Putamen (tissue), 1 donor: ENCODE measurements around the gene KRTAP4-3.
"Not testable (repeated sequence)": the region's sequence is repeated elsewhere in the genome, so short reads cannot be mapped to it uniquely, and the experiment has no call there.

Experiments used
- DNase-seq: peaks from one replicate; pipeline ENCODE4 v3.0.0-alpha.2; 2016; ENCODE audit warnings: low spot score

Gene KRTAP4-3

GRCh38 chr17:41168121-41168520 is at the start of gene KRTAP4-3:
Gene KRTAP4-3, minus strand, starts transcription at chr17:41168221. Its CDS starts 49 bp downstream, at chr17:41168172.
- no peak for DNase-seq

- DNase-seq: no peak
Observed at GRCh38 chr17:41215681-41216080, 47.7 kb upstream of the KRTAP4-3 start.

- DNase-seq: no peak
Observed at GRCh38 chr17:41212524-41213169, 44.6 kb upstream of the KRTAP4-3 start.

- no peak for DNase-seq
Observed at GRCh38 chr17:41211845-41212466, 43.9 kb upstream of the KRTAP4-3 start.

- no peak for DNase-seq
Observed at GRCh38 chr17:41199421-41200078, 31.5 kb upstream of the KRTAP4-3 start.

- no peak for DNase-seq
Observed at GRCh38 chr17:41196068-41196467, 28.0 kb upstream of the KRTAP4-3 start.

- DNase-seq: no peak
Observed at GRCh38 chr17:41190328-41190727, 22.3 kb upstream of the KRTAP4-3 start.

GRCh38 chr17:41189837-41190318 is 21.9 kb upstream of the KRTAP4-3 start, which contains the start of gene KRTAP9-1:
Gene KRTAP9-1, plus strand, starts transcription at chr17:41189887. Its CDS starts 0 bp downstream, at chr17:41189887.
- DNase-seq: not testable (repeated sequence)

- DNase-seq: no peak
Observed at GRCh38 chr17:41186872-41187271, 18.9 kb upstream of the KRTAP4-3 start.

- DNase-seq: no peak
Observed at GRCh38 chr17:41185001-41185400, 17.0 kb upstream of the KRTAP4-3 start.

GRCh38 chr17:41184480-41184961 is 16.5 kb upstream of the KRTAP4-3 start, which contains the start of gene KRTAP4-1:
Gene KRTAP4-1, minus strand, starts transcription at chr17:41184911. Its CDS starts 57 bp downstream, at chr17:41184854.
- DNase-seq: no peak

GRCh38 chr17:41178843-41179616 is 11.0 kb upstream of the KRTAP4-3 start:
- DNase-seq: no peak

GRCh38 chr17:41178341-41178740 is 10.3 kb upstream of the KRTAP4-3 start:
- DNase-seq: no peak

GRCh38 chr17:41177727-41178271 is 9.8 kb upstream of the KRTAP4-3 start, which contains the start of gene KRTAP4-2:
Gene KRTAP4-2, minus strand, starts transcription at chr17:41178221. Its CDS starts 57 bp downstream, at chr17:41178164.
- DNase-seq: no peak

- no peak for DNase-seq
Observed at GRCh38 chr17:41176744-41177387, 8.8 kb upstream of the KRTAP4-3 start.

GRCh38 chr17:41171886-41172285 is 3.9 kb upstream of the KRTAP4-3 start:
- no peak for DNase-seq

GRCh38 chr17:41167561-41167960 is 460 bp downstream of the KRTAP4-3 start:
- no peak for DNase-seq

- DNase-seq: no peak
Observed at GRCh38 chr17:41163828-41164227, 4.2 kb downstream of the KRTAP4-3 start.

GRCh38 chr17:41160648-41161047 is 7.4 kb downstream of the KRTAP4-3 start, which contains the start of gene KRTAP4-4:
Gene KRTAP4-4, minus strand, starts transcription at chr17:41160748. Its CDS starts 57 bp downstream, at chr17:41160691.
- DNase-seq: no peak

GRCh38 chr17:41160190-41160589 is 7.8 kb downstream of the KRTAP4-3 start:
- DNase-seq: not testable (repeated sequence)

GRCh38 chr17:41153856-41154255 is 14.2 kb downstream of the KRTAP4-3 start:
- peak; percentile 11 for DNase-seq
